Right lobe of liver (tissue), 4 donors: ENCODE results near the gene DYNLT2.

ENCODE experiments used
- POLR2A ChIP-seq: fragments of 450-650 bp; IDR thresholded peaks from one replicate; pipeline ENCODE4 v1.6.1; 2017; ENCODE audit warnings: antibody characterized with exemption, mild to moderate bottlenecking
- TF ChIP-seq, protein P1 (sequence below), 4 donors: fragments of 200-600 bp in 3 of 4; fragments of 450-650 bp in 1 of 4; IDR thresholded peaks; one replicate each; pipeline versions ENCODE4 v1.5.1 to v1.8.0; 2016 to 2022; ENCODE audit warnings: antibody characterized with exemption in 4 of 4, mild to moderate bottlenecking in 2 of 4
- donor health status: DM: no; HTN: no; CAD: no.
- donor health status: DM: no; HTN: no; CAD: no.
- donor health status: DM: no; HTN: yes; CAD: no.

DNA sequence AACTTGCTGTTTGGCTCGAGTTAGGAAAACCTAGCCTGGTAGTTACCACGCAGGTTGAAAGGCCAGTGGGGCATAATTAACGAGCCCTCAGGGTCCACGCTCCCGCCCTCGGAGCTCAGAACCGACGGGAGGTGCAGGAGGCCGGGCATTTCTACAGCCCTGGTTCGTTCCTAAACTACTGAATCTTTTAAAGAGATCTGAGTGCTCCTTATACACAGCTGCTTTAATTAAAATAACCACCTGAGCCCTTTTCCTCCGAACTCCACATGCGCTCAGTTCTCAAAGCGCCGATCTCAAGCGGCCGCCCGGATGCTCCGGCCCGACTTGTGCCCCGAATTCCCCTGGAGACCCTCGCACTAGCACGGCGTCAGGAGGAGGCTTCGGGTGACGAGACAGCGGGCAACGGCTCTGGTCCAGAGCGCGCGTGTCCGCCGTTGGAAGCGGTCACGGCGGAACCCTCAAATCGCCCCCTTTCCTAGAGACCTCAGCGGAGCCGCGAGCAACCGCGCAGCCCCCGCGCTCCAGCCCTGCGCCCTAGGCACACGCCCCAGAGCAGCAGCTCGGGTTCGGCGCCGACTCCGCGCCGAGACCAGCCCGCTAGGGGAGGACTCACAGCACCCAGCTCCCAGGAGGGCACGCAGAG lies 49.9 kb downstream of the DYNLT2 start:
- TF ChIP-seq, protein P1, sequence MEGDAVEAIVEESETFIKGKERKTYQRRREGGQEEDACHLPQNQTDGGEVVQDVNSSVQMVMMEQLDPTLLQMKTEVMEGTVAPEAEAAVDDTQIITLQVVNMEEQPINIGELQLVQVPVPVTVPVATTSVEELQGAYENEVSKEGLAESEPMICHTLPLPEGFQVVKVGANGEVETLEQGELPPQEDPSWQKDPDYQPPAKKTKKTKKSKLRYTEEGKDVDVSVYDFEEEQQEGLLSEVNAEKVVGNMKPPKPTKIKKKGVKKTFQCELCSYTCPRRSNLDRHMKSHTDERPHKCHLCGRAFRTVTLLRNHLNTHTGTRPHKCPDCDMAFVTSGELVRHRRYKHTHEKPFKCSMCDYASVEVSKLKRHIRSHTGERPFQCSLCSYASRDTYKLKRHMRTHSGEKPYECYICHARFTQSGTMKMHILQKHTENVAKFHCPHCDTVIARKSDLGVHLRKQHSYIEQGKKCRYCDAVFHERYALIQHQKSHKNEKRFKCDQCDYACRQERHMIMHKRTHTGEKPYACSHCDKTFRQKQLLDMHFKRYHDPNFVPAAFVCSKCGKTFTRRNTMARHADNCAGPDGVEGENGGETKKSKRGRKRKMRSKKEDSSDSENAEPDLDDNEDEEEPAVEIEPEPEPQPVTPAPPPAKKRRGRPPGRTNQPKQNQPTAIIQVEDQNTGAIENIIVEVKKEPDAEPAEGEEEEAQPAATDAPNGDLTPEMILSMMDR (IDR thresholded peaks at IDR 0.05) = no peak
- TF ChIP-seq POLR2A = no peak
